Testis (tissue), 2 donors: ENCODE measurements around the gene VWA5B1.

Source experiments
- CTCF ChIP-seq, 3 experiments: fragments of 450-650 bp in 2 of 3; fragments of 200-600 bp in 1 of 3; sonication (generic) in 1 of 3; IDR thresholded peaks; one replicate each; pipeline ENCODE4 v1.5.1; 2016 to 2019; ENCODE audit warnings: antibody characterized with exemption in 3 of 3, mild to moderate bottlenecking in 2 of 3, moderate library complexity in 1 of 3
- POLR2A ChIP-seq: fragments of 450-650 bp; IDR thresholded peaks from one replicate; pipeline ENCODE4 v1.6.1; 2017; ENCODE audit warnings: antibody characterized with exemption, mild to moderate bottlenecking, moderate library complexity

GRCh38 chr1:20385630-20386029 is 95.0 kb downstream of the VWA5B1 start:
- no peak for TF ChIP-seq CTCF (IDR thresholded peaks at IDR 0.05)
- no peak for TF ChIP-seq POLR2A
